Stimulated activated CD4-positive, alpha-beta T cell treated with anti-CD3 and anti-CD28 coated beads, Interleukin-4, amount 100 ng/mL, for 48 hours (primary cell): ENCODE measurements around the gene CYRIA.

Experiments
- DNase-seq, 2 donors: peaks; one replicate each; pipeline ENCODE4 v3.0.0-alpha.2; 2020; ENCODE audit warnings: low read depth in 2 of 2

CYRIA gene

GRCh38 chr2:16665748-16666448, at the start of gene CYRIA:
CYRIA (minus strand) TSS chr2:16665834; CDS start chr2:16588119, 77,715 bp downstream.
- DNase-seq = peak; percentile 29 to 43

DNA sequence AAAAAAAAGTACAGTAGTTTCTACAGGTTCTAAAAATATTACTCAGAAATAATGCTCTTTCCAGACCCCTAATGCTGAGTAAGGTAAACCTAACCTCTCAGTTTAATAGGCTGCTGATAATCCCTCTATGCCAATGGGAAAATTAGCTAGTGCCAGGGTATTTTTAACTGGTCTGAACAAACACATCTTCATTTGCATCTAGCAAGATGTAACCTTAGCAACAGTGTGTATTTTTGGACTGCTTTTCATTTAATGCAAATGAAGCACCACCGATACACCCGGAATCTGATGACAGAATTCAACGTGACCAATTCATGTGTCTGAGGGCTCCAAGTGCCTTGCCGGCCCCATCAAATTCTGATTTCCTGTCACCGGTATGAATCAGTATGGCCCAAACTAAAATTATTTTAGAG, 47.4 kb upstream of the CYRIA start:
- no peak for DNase-seq

- no peak for DNase-seq
These were observed 44.1 kb upstream of the CYRIA start for GRCh38 chr2:16709769-16710168.

DNA sequence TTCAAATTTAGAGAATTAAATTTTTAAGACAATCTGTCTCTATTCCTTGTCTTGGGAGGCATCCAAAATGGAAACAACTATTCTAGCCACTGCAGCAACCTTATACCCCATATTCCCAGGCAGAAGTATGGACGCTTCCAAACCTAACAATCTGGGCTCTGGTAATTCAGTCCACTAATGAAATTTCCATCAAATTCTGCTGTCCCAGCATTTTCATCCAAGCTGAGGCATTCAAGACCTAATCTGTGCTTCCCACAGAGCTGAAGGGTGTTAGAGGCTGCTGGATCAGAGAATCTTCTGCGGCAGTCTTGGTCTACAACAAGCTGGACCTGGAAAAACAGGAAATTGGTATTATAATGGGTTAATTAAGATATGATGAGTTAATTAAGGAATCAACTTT, 42.5 kb upstream of the CYRIA start:
- DNase-seq = no peak

DNA sequence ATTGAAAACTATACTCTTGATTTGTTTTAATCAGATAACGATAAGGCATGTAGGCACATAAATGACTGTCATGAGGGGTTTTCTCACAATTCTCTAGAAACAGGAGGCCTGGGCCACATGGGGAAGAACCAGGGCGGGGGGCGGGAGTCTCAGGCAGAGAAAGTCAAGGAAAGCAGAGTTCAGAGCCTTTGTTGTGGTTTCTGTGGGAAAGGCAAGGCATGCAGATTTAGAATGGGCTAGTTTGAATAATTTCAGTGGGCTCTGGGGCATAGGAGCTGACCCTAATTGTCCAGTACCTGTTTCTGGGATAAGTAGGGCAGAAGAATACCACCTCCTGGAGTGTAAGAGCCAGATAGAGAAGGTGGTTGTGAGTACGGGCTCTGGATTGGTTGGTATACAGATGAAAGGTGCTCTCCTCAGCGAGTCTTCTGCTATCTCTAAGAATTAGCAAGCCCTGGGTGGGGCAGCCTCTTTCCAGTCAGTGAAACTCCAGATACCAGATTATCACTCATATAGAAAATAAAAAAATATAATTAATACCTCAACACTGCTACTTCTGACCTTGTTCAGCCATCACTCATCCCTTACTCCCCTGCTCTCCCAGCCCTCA, 41.5 kb upstream of the CYRIA start:
- no peak for DNase-seq

DNA sequence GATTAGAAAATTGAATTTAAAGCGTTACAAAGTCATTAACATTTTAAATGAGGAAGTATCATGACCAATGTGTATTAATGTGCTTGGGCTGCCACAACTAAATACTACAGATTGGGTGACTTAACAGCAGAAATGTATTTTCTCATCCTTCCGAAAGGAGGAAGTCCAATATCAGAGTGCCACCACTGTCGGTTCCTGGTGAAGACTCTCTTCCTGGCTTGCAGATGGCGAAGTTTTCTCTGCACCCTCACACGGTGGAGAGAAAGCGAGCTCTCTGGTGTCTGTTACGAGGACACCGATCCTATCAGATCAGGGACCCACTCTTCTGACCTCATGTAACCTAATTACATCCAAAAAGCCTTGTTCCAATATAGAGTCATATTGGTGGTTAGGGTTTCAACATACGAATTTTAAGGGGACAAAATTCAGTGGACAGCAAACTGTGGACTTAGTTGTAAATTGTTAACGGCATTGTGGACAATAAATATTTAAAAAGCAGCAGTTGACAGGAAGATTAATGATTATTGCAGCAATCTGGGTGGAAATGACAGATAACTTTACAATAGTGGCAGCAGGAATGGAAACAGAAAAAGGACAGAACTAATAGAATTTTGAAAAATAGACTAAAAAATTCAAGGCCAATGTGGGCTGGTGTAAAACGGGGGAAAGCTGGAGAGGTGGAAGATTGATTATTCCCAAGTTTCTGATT, 35.1 kb upstream of the CYRIA start:
- no peak for DNase-seq

DNA sequence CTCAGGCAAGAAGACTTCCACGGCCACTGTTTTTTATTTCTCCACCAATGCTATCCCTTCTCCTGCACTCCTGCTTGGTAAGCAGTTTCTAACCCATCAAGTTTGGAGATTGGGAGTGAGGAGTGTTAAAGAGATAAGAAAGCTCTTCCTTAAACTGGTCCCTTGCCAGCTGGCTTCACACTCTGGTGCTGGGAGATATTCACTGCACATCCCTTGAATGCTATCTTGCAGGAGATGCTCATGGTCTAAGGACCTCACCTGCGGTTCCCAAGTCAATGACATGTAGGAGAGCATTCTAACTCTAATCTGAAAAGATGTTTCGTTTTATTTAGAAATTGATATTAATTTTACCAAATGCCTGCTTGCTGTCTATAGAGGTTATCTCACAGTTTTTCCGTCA, 28.2 kb upstream of the CYRIA start:
- no peak for DNase-seq

DNA sequence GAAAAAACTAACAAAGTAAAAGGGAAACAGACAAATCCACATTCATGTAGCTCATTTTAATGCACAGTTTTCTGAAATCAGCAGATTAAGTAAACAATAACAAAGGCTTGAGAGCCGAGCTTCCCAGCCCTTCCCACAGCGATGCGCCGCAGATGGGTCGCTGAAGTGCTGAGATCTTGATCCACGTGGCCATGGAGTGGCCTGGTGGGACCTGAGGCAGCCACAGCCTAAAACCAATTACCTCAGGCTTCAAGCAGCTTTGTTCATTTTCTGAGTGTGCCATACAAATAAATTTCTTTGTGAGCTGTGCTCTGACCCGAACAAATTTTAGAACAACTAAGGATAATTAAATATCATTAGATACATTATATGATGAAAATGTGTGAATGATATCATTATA, 25.6 kb upstream of the CYRIA start:
- no peak for DNase-seq

DNA sequence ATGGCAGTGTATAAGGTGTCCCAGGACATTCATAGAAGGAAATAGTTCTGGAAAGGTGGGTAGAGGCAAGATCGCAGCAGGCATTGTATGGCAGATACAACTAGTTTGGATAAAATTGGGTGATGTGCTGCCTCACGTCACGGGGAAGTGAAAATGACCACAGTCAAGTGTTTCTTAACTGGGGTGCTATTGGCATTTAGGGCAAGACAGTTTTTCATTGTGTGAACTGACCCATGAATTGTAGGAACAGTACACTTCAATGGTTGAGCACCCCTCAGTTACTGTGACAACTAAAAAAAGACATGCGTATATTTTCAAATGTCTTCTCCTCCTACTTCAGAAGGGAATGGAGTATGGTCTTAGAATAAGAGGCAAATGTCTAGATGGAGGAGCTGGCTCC, 22.3 kb upstream of the CYRIA start:
- DNase-seq = no peak

- DNase-seq = no peak
These were observed 21.6 kb upstream of the CYRIA start for GRCh38 chr2:16687222-16687621.

DNA sequence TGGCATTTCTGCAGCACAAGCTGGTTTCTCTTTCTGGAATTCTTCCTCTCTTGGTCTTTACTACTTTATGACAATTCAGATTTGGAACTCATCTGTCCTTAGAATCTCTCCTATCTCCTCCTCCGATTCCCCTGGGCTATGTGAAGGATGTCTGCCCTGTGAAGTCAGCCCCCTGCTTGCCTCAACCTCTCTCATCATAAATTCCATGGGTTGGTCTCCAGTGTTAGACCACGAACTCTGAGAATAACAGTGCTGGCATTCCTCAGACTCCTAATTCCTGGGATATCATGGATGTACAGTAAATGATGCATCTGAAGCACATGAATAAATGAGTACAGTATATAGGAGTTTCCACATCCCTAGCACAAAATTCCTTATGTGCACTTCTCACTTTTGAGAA, 21.0 kb upstream of the CYRIA start:
- no peak for DNase-seq

DNA sequence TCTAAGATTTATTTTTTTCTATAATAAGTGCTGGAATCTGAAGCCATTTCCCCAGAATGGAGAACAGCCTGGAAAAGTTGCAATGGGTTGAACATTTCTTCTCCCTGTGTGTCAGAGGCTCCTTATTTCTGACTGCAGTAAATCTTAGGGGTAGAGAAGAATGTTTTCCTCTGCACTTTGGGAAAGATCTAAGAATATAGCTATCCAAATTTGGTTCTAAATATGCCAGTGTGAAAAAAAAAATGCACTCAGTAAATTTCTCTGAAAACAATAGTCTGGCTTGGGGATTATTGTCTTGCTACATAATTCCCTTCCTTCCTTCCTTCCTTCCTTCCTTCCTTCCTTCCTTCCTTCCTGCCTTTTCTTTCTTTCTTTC, 19.7 kb upstream of the CYRIA start:
- no peak for DNase-seq

DNA sequence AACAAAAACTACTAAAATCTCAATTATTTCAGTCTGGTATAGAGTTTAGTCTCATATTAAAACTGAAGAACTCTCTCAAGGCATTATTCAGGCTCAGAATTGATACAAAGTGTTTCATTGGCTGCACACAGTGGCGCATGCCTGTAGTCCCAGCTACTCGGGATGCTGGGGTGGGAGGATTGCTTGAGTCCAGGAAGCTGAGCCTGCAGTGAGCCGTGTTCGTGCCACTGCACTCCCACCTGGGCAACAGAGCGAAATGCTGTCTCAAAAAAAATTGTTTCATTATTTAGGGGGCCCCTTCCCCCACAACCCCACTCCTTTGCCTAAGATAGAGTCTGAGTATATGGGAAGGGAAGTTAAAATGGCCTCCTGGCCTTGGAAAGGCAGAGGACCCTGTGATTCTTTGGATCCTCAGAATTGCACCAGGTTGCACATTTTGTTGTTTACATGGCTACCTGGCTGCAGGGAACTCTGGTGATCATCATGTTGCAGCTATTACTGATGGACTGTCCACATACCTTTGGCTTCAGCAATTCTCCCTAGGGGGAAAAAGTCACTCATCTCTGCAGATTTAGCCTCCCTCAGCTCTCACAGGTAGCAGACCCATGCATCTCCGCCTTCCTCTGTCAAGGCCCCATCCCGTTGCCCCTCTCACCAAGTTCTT, 19.2 kb upstream of the CYRIA start:
- no peak for DNase-seq

DNA sequence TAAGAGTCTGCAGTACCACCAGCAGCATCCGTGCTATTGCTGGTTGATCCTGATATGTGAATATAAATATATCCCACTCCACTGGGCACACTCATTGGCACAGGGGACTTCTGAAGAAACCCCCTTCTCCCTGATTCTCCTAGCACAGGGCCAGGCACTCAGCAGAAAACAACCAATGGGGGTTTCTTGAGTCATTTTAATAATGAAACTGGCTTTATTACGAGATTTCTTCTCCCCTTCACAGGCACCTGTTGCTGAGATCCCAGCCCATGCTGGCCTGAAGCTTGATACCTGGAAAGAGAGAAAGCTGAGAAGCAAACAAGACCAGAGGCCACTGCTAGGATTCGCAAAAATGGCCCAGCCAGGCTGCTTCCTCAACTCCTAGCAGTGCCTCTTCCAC, 17.9 kb upstream of the CYRIA start:
- DNase-seq = no peak

DNA sequence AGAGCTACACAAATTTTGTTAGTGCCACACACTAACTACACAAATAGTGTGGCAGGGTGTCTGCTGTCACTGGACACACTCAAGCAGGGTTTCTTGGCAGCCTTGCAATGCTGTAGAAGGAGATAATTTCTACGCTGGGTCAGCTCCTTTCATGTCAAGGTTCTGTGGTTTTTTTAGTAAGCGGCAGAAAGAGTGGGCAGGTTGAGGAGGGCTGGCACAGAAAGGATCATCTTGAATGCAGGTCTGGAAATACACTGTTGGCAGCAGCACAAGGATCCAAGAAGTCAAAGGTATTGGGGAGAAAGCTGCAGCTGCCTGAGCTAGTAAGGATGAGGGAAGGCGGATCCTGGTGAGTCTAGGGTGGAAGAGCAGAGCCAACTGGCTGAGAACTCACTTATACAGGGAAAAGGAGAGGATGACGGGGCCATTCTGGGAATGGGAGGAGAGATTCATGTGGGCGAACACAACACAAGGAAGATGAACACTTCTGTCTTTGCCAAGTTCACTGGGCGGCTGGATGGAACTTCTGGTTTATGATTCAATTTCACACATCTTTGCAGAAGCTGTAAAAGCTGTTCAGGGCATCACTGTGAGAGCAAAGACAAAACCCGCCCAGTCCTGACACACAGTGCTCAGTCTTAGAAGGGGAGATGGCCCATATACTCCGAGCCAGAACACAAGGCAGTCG, 16.9 kb upstream of the CYRIA start:
- no peak for DNase-seq

DNA sequence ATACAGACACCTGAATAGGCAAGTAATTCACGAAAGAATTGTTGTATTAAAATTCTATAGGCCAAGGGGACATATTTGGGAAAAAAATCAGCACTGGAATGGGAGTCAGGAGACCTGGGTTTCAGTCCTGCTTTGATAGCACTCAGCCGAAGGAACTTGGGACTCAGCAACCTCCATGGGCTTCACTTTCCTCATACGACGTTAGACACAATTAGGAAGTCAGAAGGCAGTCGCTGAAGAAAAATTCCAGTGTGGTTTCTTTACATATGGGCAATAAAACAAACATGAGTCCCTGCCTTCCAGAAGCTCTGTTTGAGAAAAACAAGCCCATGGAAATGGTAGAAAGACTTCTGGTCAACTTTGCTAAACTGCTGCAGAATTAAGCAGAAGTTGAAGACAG, 15.1 kb upstream of the CYRIA start:
- DNase-seq = no peak

- DNase-seq = no peak
These were observed 14.7 kb upstream of the CYRIA start for GRCh38 chr2:16680304-16680703.

DNA sequence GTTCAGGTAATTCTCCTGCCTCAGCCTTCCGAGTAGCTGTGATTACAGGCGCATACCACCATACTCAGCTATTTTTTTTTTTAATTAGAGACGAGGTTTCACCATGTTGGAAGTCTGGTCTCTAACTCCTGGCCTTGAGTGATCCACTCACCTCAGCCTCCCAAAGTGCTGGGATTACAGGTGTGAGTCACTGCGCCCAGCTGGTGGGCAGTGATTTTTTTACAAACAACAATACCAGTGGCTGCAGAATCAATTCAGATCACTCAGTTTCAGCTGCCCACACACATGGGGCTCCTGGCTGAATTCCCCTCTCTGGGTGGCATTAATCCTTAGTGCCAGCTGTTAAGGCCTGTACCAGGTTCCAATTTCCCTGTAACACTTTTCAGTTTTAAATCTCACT, 13.3 kb upstream of the CYRIA start:
- DNase-seq = no peak

GRCh38 chr2:16677875-16678274, 12.2 kb upstream of the CYRIA start:
- DNase-seq = no peak

- no peak for DNase-seq
These were observed 10.1 kb upstream of the CYRIA start for GRCh38 chr2:16675781-16676180.

DNA sequence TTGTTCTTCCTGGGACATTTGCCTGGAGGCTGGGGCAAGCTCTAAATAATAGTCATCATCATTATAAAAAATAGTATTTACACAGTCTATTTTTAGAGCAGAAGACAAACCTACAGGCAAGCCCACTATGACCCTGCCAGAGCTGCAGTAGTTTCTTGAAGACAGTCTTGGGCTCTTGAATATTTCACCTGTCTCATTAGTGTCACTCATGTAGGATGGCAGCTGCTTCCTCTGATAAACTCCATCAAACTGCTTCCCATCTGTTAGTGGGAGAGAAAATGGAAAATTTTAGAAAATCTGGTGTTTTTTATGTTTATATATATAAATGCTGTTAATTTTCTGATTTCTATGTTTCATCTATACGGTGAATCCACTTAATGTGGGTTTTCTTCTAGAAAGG, 8.5 kb upstream of the CYRIA start:
- no peak for DNase-seq

DNA sequence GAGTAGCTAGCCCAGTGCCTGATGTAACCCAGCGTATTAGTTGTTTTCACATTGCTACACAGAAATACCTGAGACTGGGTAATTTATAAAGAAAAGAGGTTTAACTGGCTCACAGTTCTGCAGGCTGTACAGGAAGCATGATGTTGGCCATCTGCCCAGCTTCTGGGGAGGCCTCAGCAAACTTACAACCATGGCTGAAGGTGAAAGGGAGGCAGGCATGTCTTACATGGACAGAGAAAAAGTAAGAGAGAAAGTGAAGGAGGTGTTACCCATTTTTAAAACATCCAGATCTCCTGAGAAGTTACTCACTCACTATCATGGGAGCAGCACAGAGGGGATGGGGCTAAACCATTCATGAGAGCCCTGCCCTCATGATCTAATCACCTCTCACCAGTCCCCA, 6.1 kb upstream of the CYRIA start:
- DNase-seq = no peak
